GM12872 (cell line): ENCODE results near the gene GCN1.

ENCODE experiments used
- TF ChIP-seq, protein P1 (sequence below): IDR thresholded peaks from 3 replicates; pipeline ENCODE4 v1.5.1; 2011; ENCODE audit warnings: low read depth, mild to moderate bottlenecking, low read length, moderate library complexity; ENCODE audit not compliant: insufficient read depth

GCN1 gene

DNA sequence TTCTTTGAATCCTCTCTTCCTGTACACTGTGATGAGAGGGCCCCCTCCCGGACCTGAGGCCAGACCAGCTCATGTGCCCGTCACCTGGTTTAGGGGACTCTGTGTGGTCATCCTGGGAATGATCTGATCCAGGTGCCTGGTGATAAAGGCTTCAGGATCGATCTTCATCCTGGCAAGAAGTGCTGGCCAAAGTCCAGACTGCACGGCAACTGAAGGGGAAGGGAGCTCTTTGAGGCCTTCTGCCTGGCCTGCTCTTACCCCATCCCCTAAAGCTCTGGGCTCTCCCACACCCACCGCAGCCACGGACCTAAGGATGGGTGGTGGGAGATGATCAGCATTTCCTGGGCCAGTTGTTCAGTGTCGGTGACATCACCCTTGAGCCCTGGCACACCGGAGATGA is 31.8 kb downstream of the GCN1 start:
- TF ChIP-seq, protein P1, sequence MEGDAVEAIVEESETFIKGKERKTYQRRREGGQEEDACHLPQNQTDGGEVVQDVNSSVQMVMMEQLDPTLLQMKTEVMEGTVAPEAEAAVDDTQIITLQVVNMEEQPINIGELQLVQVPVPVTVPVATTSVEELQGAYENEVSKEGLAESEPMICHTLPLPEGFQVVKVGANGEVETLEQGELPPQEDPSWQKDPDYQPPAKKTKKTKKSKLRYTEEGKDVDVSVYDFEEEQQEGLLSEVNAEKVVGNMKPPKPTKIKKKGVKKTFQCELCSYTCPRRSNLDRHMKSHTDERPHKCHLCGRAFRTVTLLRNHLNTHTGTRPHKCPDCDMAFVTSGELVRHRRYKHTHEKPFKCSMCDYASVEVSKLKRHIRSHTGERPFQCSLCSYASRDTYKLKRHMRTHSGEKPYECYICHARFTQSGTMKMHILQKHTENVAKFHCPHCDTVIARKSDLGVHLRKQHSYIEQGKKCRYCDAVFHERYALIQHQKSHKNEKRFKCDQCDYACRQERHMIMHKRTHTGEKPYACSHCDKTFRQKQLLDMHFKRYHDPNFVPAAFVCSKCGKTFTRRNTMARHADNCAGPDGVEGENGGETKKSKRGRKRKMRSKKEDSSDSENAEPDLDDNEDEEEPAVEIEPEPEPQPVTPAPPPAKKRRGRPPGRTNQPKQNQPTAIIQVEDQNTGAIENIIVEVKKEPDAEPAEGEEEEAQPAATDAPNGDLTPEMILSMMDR = no peak

DNA sequence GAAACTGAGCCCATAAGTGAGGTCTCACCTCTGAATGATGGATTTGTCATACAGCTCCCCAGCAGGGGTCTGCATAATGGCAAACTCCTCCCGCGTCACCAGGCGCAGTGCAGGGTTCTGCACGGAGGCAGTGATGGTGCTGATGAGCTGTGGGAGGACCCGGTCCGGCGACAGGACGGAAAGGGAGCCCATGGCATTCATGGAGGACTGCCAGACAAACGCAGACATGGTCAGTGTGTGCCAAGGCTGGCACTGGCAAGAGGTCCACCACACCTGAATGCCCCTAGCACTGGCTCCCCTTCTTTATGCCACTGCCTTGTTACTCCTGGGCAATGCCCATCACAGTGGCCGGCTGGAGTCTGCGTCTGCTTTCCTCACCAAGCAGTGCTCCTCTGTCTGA is 32.7 kb downstream of the GCN1 start:
- TF ChIP-seq, protein P1 = no peak

DNA sequence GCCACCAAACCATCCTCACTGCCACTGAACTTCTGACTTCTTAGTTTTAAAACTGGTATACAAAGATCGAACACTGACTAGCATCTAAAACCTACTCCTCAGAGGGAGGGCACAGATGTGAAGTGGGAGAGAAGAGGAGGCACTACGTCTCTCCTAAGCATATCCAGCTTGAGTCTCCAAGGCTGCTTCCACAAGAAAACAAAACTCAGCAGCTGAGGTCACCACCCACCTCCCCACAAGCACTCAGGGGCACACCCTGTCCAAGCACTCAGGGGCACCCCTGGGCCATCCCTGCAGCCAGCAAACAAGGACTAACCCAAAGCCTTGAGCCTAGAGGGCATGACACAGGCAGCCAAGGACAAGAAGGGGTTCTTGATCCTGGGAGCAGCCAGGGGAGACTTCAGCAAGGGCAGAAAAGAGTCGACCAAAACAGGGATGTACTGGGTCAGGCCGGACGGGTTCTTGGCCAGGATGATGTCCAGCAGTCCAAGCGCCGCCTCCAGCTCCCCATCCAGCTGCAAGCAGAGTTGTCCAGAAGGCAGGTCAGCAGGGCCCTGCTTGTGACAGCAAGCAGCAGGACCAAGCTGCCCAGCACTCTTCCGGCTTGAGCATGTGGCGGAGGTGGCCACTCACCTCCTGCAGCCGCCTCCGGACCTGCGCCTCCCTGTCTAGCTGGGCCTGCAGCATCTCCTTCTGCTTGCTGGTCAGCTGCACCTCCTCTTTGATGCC is 34.8 kb downstream of the GCN1 start:
- TF ChIP-seq, protein P1 = no peak

DNA sequence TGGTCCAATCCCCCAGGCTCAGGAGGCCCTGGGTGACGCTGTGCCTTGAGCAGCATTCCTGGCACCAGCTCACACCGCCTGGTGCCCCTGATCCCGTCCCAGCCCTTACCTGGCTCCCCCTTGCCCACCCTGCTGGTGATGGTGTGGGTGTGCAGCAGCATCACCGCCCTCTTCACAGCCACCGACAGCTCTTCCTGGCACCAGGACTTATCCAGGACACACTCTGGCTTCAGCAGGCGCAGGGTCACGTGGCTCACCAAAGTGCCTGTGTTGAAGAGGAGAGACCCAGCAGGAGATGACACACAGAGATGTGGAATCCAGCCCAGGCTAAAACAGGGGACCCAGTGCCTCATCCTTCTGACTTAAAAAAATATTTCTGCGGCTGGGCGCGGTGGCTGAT is 36.2 kb downstream of the GCN1 start:
- TF ChIP-seq, protein P1 = no peak

DNA sequence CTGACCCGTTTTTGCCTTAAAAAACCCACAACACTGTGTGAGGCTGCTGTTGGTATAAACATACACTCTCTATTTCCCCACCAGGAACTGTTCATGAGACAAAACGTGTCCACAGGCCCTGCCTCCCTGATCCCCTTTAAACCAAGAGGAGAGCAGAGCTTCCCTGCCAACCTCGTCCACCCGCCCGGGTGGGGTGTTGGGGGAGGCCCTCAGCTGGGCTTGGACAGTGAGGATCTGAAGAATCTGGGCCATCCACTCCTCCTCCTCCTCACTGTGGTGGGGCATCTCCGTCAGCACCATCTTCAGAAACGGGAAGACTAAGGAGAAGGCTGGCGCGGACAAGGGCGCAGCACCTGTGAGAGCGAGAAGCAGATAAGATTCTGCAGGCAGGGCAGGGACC is 36.8 kb downstream of the GCN1 start:
- TF ChIP-seq, protein P1 = no peak

DNA sequence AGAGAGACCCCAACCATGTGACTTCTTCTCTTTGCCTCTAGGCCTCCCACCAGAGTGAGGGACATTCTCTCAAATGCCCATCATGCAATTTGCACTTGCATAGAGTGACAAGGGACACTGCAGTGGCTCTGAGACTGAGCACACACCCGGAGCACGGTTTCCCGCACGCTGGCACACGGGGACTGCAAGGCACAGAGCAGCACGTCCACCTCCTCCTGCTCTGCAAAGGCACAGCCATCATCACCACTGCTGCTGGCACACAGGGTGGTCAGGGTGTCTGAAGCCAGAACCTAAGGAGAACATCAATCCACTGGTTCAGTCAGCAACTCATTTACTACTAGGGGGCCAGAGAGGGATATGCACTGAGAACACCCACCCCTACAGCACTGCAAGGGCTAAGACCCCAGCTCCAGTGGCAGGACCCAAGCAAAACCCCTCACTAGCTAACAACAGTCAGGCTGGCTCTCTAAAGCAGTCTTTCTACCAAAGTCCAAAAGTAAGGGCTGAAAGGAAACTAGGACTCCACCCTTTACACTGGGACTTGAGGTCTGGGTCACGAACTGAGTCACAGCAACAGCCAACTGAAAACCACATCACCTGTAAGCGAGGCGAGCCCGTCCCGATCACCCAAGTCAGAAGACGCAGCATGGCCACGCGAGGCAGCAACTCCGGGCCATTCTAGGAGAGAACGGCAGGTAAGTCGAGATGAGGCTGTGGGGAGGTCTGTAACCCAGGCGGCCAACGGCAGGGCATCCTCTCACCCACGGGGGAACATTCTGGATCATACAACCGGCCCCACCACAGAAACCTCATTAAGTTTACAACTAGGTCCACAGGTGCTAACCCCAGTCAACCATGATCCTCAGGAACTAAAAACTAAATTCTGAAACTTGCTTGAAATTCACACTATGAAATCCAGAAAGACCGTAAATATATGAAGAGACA is 37.9 kb downstream of the GCN1 start:
- TF ChIP-seq, protein P1 = no peak

DNA sequence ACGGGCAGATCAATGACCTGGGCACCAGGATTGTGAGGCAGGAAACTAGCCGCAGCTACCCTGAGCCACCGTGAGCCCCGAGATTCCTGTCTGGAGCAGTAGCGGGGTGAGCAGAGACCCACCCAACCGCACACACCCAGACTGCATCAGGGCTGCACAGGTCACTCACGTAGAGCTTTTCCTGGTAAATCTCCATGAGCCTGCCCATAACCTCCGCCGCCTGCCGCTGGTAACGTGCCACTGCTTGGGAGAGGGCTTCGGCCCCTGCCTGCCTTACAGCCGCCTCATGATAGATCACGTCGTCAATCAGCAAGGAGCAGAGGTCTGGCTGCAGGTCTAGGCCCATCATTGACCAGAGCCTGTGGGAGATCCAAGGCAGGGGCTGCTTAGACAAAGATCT is 39.4 kb downstream of the GCN1 start:
- TF ChIP-seq, protein P1 = no peak
